IMR-90 (cell line): ENCODE results near the gene CDCA7. TPM values are rescaled to one million over a fixed set of nuclear protein-coding genes. Genes with fewer than 3 reads are reported as not detected.
"Not testable (repeated sequence)": the region's sequence is repeated elsewhere in the genome, so short reads cannot be mapped to it uniquely, and the experiment has no call there.

Source experiments
- ATAC-seq: fragments of 200-7000 bp; cut with Tn5 transposase; 2 replicates; pipeline ENCODE4 v1.9.1; 2020; ENCODE audit warnings: low read depth, mild to moderate bottlenecking, moderate library complexity
- BruUV-seq: library from RNA; stranded (reverse); fragments of 400-500 nt; replicated peaks from 2 replicates; lab custom pipeline; 2021; lab: Mats Ljungman, UMichigan
- CTCF ChIA-PET: fragments of 300-600 bp; formaldehyde crosslinking; extraction: SDS; loops from one replicate; lab custom pipeline; 2021; ENCODE audit warnings: antibody characterized with exemption; lab: Yijun Ruan, JAX
- POLR2A ChIA-PET: fragments of 300-600 bp; sonication (Branson Sonifier 250); formaldehyde crosslinking; loops from one replicate; lab custom pipeline; 2022; ENCODE audit warnings: antibody characterized with exemption; ENCODE audit not compliant: unreplicated experiment; lab: Charles Lee
- DNase-seq: peaks from one replicate; pipeline ENCODE4 v3.0.0; 2013
- H2AFZ ChIP-seq: replicated peaks from 2 replicates; pipeline ENCODE3; 2013; ENCODE audit warnings: low read length, mild to moderate bottlenecking; ENCODE audit not compliant: poor library complexity
- H2AK5ac ChIP-seq: 2 replicates; pipeline ENCODE4 v1.6.1; 2013; ENCODE audit warnings: low read depth, low read length, inconsistent platforms
- H2AK9ac ChIP-seq: replicated peaks from 2 replicates; pipeline ENCODE3; 2013; ENCODE audit warnings: mild to moderate bottlenecking, low read depth, low read length, moderate library complexity; ENCODE audit not compliant: poor library complexity
- H2BK120ac ChIP-seq: 2 replicates; pipeline ENCODE4 v1.6.1; 2013; ENCODE audit warnings: low read depth, low read length, inconsistent platforms
- H2BK15ac ChIP-seq: 3 replicates; pipeline ENCODE4 v1.6.1; 2013; ENCODE audit warnings: low read depth, low read length, inconsistent platforms
- H2BK20ac ChIP-seq: 2 replicates; pipeline ENCODE4 v1.6.1; 2013; ENCODE audit warnings: low read depth, mild to moderate bottlenecking, inconsistent platforms, low read length, moderate library complexity
- H2BK5ac ChIP-seq: 2 replicates; pipeline ENCODE4 v1.6.1; 2013; ENCODE audit warnings: mild to moderate bottlenecking, low read depth, low read length, inconsistent platforms; ENCODE audit not compliant: poor library complexity, severe bottlenecking
- H3K14ac ChIP-seq: replicated peaks from 2 replicates; pipeline ENCODE4 v1.6.1; 2013; ENCODE audit warnings: low read depth, low read length, inconsistent platforms
- H3K18ac ChIP-seq: 2 replicates; pipeline ENCODE4 v1.6.1; 2013; ENCODE audit warnings: low read depth, low read length, control low read depth
- H3K23ac ChIP-seq: 2 replicates; pipeline ENCODE4 v1.6.1; 2013; ENCODE audit warnings: low read depth, low read length, inconsistent platforms
- H3K27ac ChIP-seq: 2 replicates; pipeline ENCODE4 v1.5.1; 2013; ENCODE audit warnings: mild to moderate bottlenecking, control low read depth, low read length; ENCODE audit not compliant: insufficient read depth
- H3K27me3 ChIP-seq: 2 replicates; pipeline ENCODE4 v1.6.1; 2013; ENCODE audit warnings: low read length; ENCODE audit not compliant: control insufficient read depth, insufficient read depth
- H3K36me3 ChIP-seq: 2 replicates; pipeline ENCODE4 v1.6.1; 2013; ENCODE audit warnings: low read length, mixed read lengths; ENCODE audit not compliant: control insufficient read depth, insufficient read depth
- H3K4ac ChIP-seq: 2 replicates; pipeline ENCODE4 v1.6.1; 2013; ENCODE audit warnings: low read depth, low read length, inconsistent platforms
- H3K4me1 ChIP-seq: 2 replicates; pipeline ENCODE4 v1.6.1; 2013; ENCODE audit warnings: low read length, mixed read lengths; ENCODE audit not compliant: control insufficient read depth, insufficient read depth
- H3K4me2 ChIP-seq: 2 replicates; pipeline ENCODE4 v1.6.1; 2013; ENCODE audit warnings: low read depth, mild to moderate bottlenecking, control low read depth, low read length, moderate library complexity
- H3K4me3 ChIP-seq: 2 replicates; pipeline ENCODE4 v1.5.1; 2013; ENCODE audit warnings: low read depth, mild to moderate bottlenecking, control low read depth, low read length, moderate library complexity; ENCODE audit not compliant: insufficient read depth
- H3K56ac ChIP-seq: 2 replicates; pipeline ENCODE4 v1.6.1; 2013; ENCODE audit warnings: low read length, inconsistent platforms; ENCODE audit not compliant: insufficient read depth; ENCODE audit errors: extremely low read depth
- H3K79me1 ChIP-seq, 2 experiments: 2 replicates each; pipeline ENCODE4 v1.6.1; 2013; ENCODE audit warnings: low read length in 2 of 2, inconsistent platforms in 1 of 2, low read depth in 1 of 2
- H3K9ac ChIP-seq: 2 replicates; pipeline ENCODE4 v1.6.1; 2013; ENCODE audit warnings: low read depth, low read length, control low read depth
- H3K9me1 ChIP-seq: 2 replicates; pipeline ENCODE4 v1.6.1; 2013; ENCODE audit warnings: low read length, inconsistent platforms; ENCODE audit not compliant: insufficient read depth
- H3K9me3 ChIP-seq: 2 replicates; pipeline ENCODE4 v1.6.1; 2013; ENCODE audit warnings: low read length; ENCODE audit not compliant: control insufficient read depth, insufficient read depth
- H4K20me1 ChIP-seq: 2 replicates; pipeline ENCODE4 v1.6.1; 2013; ENCODE audit warnings: low read length, inconsistent platforms; ENCODE audit not compliant: insufficient read depth
- H4K5ac ChIP-seq: 2 replicates; pipeline ENCODE4 v1.6.1; 2013; ENCODE audit warnings: mild to moderate bottlenecking, low read depth, low read length, control low read depth
- H4K8ac ChIP-seq, 2 experiments: 2 replicates each; pipeline ENCODE4 v1.6.1; 2013; ENCODE audit warnings: low read depth in 2 of 2, low read length in 2 of 2, control low read depth in 1 of 2, inconsistent platforms in 1 of 2
- H4K91ac ChIP-seq: 2 replicates; pipeline ENCODE4 v1.6.1; 2013; ENCODE audit warnings: low read depth, low read length, inconsistent platforms; ENCODE audit not compliant: insufficient read depth
- WGBS, 2 experiments: methylation state at CpG; one replicate each; pipeline versions ENCODE4 v1.1.5 to v1.1.7; 2013; ENCODE audit warnings: missing lambda C conversion rate in 2 of 2; ENCODE audit not compliant: insufficient read length in 1 of 2; ENCODE audit errors: extremely low coverage in 2 of 2; 5-methylcytosine and 5-hydroxymethylcytosine counted together
- dilution Hi-C: fragments of 300-500 bp; cut with HindIII; formaldehyde crosslinking; loops from one replicate; pipeline ENCODE4 v1.14.3; 2018; ENCODE audit warnings: low sequenced_read_pairs; ENCODE audit not compliant: unreplicated experiment
- in situ Hi-C: fragments of 300-500 bp; cut with MboI; formaldehyde crosslinking; loops from 3 replicates; pipeline ENCODE4 v1.14.3; 2019; ENCODE audit warnings: low sequenced_read_pairs, inconsistent platforms, mixed read lengths
- intact Hi-C: fragments of 100-400 bp; cut with micrococcal nuclease; formaldehyde crosslinking; loops from 2 replicates; pipeline ENCODE4 v1.10.0; 2022
- polyA plus RNA-seq, 3 experiments: library from polyadenylated mRNA; depleted of rRNA; stranded (reverse); fragments of >200 nt; gene quantifications; 2 replicates each; pipeline ENCODE4 v1.2.3, GENCODE V29; 2012; ENCODE audit warnings: low replicate concordance in 1 of 3
- total RNA-seq: library from RNA; depleted of rRNA; stranded (reverse); fragments of >200 nt; gene quantifications from 2 replicates; pipeline ENCODE4 v1.2.3, GENCODE V29; 2012

Gene CDCA7
- total and polyA plus RNA-seq, 2 of the 4 experiments (the other 2 are of a cell fraction): 12.0 to 18.7 TPM

DNA sequence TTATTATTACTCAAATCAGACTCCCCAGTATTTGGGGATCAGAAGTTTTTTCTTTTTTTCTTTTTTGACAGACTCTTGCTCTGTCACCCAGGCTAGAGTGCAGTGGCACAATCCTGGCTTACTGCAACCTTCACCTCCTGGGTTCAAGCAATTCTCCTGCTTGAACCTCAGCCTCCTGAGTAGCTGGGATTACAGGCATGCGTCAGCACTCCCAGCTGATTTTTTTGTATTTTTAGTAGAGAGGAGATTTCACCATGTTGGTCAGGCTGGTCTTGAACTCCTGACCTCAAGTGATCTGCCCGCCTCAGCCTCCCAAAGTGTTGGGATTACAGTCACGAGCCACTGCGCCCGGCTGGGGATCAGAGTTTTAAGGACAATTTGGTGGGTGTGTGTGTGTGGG lies 45.3 kb upstream of the CDCA7 start:
- POLR2A ChIA-PET, H2BK5ac ChIP-seq, in situ Hi-C loops, H4K91ac ChIP-seq, H3K4me2 ChIP-seq, H2BK20ac ChIP-seq, H3K9ac ChIP-seq, H3K18ac ChIP-seq, H3K36me3 ChIP-seq, H4K5ac ChIP-seq, H2AK5ac ChIP-seq, H2AK9ac ChIP-seq, H4K8ac ChIP-seq, H3K4me1 ChIP-seq, intact Hi-C loops, H3K27ac ChIP-seq, H3K79me1 ChIP-seq, H2BK15ac ChIP-seq, H4K20me1 ChIP-seq, H3K14ac ChIP-seq, ATAC-seq, H2AFZ ChIP-seq, DNase-seq, H3K9me3 ChIP-seq, CTCF ChIA-PET, H3K4ac ChIP-seq, H3K9me1 ChIP-seq, H3K4me3 ChIP-seq, BruUV-seq, dilution Hi-C loops, H2BK120ac ChIP-seq, H3K56ac ChIP-seq, H3K23ac ChIP-seq: not testable (repeated sequence)
- H3K27me3 ChIP-seq: peaks cover 13% of the 10 kb centered on the region
- no CpG with 5 or more reads among the region's 5 CpGs for WGBS, 2 experiments
